HepG2 (cell line): Measurements from ENCODE around the gene NCOA1. TPM values are rescaled to one million over a fixed set of nuclear protein-coding genes. Genes with fewer than 3 reads are reported as not detected.

ENCODE experiments used
- ATAC-seq: fragments of 200-7000 bp; cut with Tn5 transposase; 3 replicates; pipeline ENCODE4 v1.9.1; 2020; ENCODE audit warnings: mild to moderate bottlenecking, moderate library complexity
- BruUV-seq: library from RNA; stranded (reverse); fragments of 400-500 nt; replicated peaks from 2 replicates; lab custom pipeline; 2021; lab: Mats Ljungman, UMichigan
- CTCF ChIA-PET: fragments of 300-600 bp; formaldehyde crosslinking; extraction: SDS; loops from one replicate; lab custom pipeline; 2021; ENCODE audit warnings: low total read pairs, inconsistent platforms, low intra/inter-chr PET ratio; lab: Yijun Ruan, JAX
- POLR2A ChIA-PET: fragments of 350-600 bp; sonication (Branson Sonifier 250); formaldehyde crosslinking; loops from one replicate; lab custom pipeline; 2020; ENCODE audit warnings: antibody characterized with exemption, inconsistent platforms; lab: Yijun Ruan, JAX
- DNase-seq: peaks from one replicate; pipeline ENCODE4 v3.0.0-alpha.2; 2015; ENCODE audit warnings: low spot score
- FAIRE-seq: peaks from 3 replicates; lab custom pipeline; 2011; peaks lifted over from hg19 to GRCh38; lab: Jason Lieb, UNC
- H2AFZ ChIP-seq: one replicate; pipeline ENCODE4 v1.6.1; 2011; ENCODE audit warnings: low read length, inconsistent platforms
- H3K27ac ChIP-seq: fragments of 300-600 bp; 3 replicates; pipeline ENCODE4 v1.8.0; 2011; ENCODE audit warnings: mixed run types, mild to moderate bottlenecking, mixed read lengths, low read length, inconsistent platforms; ENCODE audit not compliant: insufficient read depth; ENCODE audit errors: extremely low read length
- H3K27me3 ChIP-seq, 2 experiments: fragments of 200-600 bp in 1 of 2; 2 replicates in 1 of 2; 3 replicates in 1 of 2; pipeline versions ENCODE4 v1.6.0 to v1.8.0; 2011; ENCODE audit warnings: low read length in 2 of 2, mild to moderate bottlenecking in 2 of 2, moderate library complexity in 2 of 2, inconsistent platforms in 1 of 2; ENCODE audit not compliant: insufficient read depth in 2 of 2, control insufficient read depth in 1 of 2
- H3K36me3 ChIP-seq, 2 experiments: fragments of 200-600 bp in 1 of 2; replicated peaks in 1 of 2; 2 replicates in 1 of 2; 3 replicates in 1 of 2; pipeline versions ENCODE4 v1.5.1 to v1.8.0; 2011; ENCODE audit warnings: low read length in 2 of 2, inconsistent platforms in 1 of 2; ENCODE audit not compliant: insufficient read depth in 2 of 2, control insufficient read depth in 1 of 2
- H3K4me1 ChIP-seq: 2 replicates; pipeline ENCODE4 v1.5.1; 2012; ENCODE audit warnings: low read length, inconsistent platforms; ENCODE audit not compliant: insufficient read depth
- H3K4me2 ChIP-seq: 2 replicates; pipeline ENCODE4 v1.6.0; 2011; ENCODE audit warnings: low read depth, low read length, inconsistent platforms
- H3K4me3 ChIP-seq, 3 experiments: fragments of 200-600 bp in 1 of 3; sonication (generic), shearing (Covaris generic) in 1 of 3; replicated peaks in 1 of 3; 2 replicates each; pipeline ENCODE4 v1.5.1; 2011 to 2016; ENCODE audit warnings: low read length in 3 of 3, inconsistent platforms in 2 of 3, low read depth in 2 of 3, mild to moderate bottlenecking in 2 of 3, control low read depth in 1 of 3, mixed read lengths in 1 of 3; ENCODE audit not compliant: insufficient read depth in 1 of 3
- H3K79me2 ChIP-seq: one replicate; pipeline ENCODE4 v1.6.1; 2011; ENCODE audit warnings: low read length, inconsistent platforms; ENCODE audit not compliant: insufficient read depth
- H3K9ac ChIP-seq: 2 replicates; pipeline ENCODE4 v1.6.0; 2011; ENCODE audit warnings: mild to moderate bottlenecking, low read depth, low read length, inconsistent platforms; ENCODE audit not compliant: insufficient read depth
- H3K9me3 ChIP-seq: 2 replicates; pipeline ENCODE4 v1.5.1; 2012; ENCODE audit warnings: mild to moderate bottlenecking, low read length
- H4K20me1 ChIP-seq: 2 replicates; pipeline ENCODE4 v1.6.0; 2011; ENCODE audit warnings: inconsistent platforms, mild to moderate bottlenecking, low read length, moderate library complexity; ENCODE audit not compliant: insufficient read depth
- ERF ChIP-seq: IDR thresholded peaks from 2 replicates; pipeline ENCODE4 v1.6.1; 2018; ENCODE audit warnings: missing biosample characterization, missing genetic modification reagents
- ESRRA ChIP-seq: sonication (generic); formaldehyde crosslinking; IDR thresholded peaks from 2 replicates; pipeline ENCODE4 v1.5.1; 2020; ENCODE audit warnings: mild to moderate bottlenecking, low read depth, missing genetic modification reagents
- HOXA5 ChIP-seq: sonication (generic); formaldehyde crosslinking; IDR thresholded peaks from 2 replicates; pipeline ENCODE4 v1.4.0; 2020; ENCODE audit warnings: missing genetic modification reagents
- KLF15 ChIP-seq: sonication (generic); formaldehyde crosslinking; IDR thresholded peaks from 2 replicates; pipeline ENCODE4 v1.8.1; 2023; ENCODE audit warnings: borderline replicate concordance, mild to moderate bottlenecking, inconsistent platforms, missing genetic modification reagents, mixed read lengths
- NCOA5 ChIP-seq: sonication (generic); formaldehyde crosslinking; IDR thresholded peaks from 2 replicates; pipeline ENCODE4 v1.4.0; 2020; ENCODE audit warnings: missing genetic modification reagents
- RELA ChIP-seq: sonication (generic); formaldehyde crosslinking; IDR thresholded peaks from 2 replicates; pipeline ENCODE4 v1.4.0; 2020; ENCODE audit warnings: missing genetic modification reagents
- RFXAP ChIP-seq: sonication (generic); formaldehyde crosslinking; IDR thresholded peaks from 2 replicates; pipeline ENCODE4 v1.4.0; 2020; ENCODE audit warnings: missing genetic modification reagents, borderline replicate concordance
- SNAI1 ChIP-seq: sonication (generic); formaldehyde crosslinking; IDR thresholded peaks from 2 replicates; pipeline ENCODE4 v1.5.0; 2020; ENCODE audit warnings: mild to moderate bottlenecking, missing genetic modification reagents, borderline replicate concordance
- ZNF296 ChIP-seq: sonication (generic); formaldehyde crosslinking; conservative IDR thresholded peaks from 2 replicates; pipeline ENCODE4 v1.5.0; 2020; ENCODE audit warnings: mild to moderate bottlenecking, missing genetic modification reagents
- ZNF317 ChIP-seq: sonication (generic); formaldehyde crosslinking; IDR thresholded peaks from 2 replicates; pipeline ENCODE4 v1.5.0; 2020; ENCODE audit warnings: mild to moderate bottlenecking, missing genetic modification reagents
- ZNF44 ChIP-seq: sonication (generic); formaldehyde crosslinking; IDR thresholded peaks from 2 replicates; pipeline ENCODE4 v1.5.1; 2020; ENCODE audit warnings: mild to moderate bottlenecking, missing genetic modification reagents
- ZNF674 ChIP-seq: sonication (generic); formaldehyde crosslinking; IDR thresholded peaks from 2 replicates; pipeline ENCODE4 v1.5.0; 2020; ENCODE audit warnings: low read depth, mild to moderate bottlenecking, missing genetic modification reagents
- ZNF749 ChIP-seq: sonication (generic); formaldehyde crosslinking; IDR thresholded peaks from 2 replicates; pipeline ENCODE4 v1.8.0; 2022; ENCODE audit warnings: mild to moderate bottlenecking, missing genetic modification reagents, moderate library complexity, borderline replicate concordance
- ZNF780A ChIP-seq: sonication (generic); formaldehyde crosslinking; IDR thresholded peaks from 2 replicates; pipeline ENCODE4 v1.8.0; 2022; ENCODE audit warnings: mild to moderate bottlenecking, missing genetic modification reagents, moderate library complexity
- ZNF782 ChIP-seq: sonication (generic); formaldehyde crosslinking; IDR thresholded peaks from 2 replicates; pipeline ENCODE4 v1.4.0; 2020; ENCODE audit warnings: missing genetic modification reagents, mild to moderate bottlenecking, borderline replicate concordance
- ZSCAN29 ChIP-seq: sonication (generic); formaldehyde crosslinking; conservative IDR thresholded peaks from 2 replicates; pipeline ENCODE4 v1.4.0; 2020; ENCODE audit warnings: mild to moderate bottlenecking, missing genetic modification reagents
- WGBS: methylation state at CpG from one replicate; pipeline ENCODE4 v1.1.6; 2017; ENCODE audit warnings: low lambda C conversion rate; 5-methylcytosine and 5-hydroxymethylcytosine counted together
- in situ Hi-C: cut with HindIII; loops from 2 replicates; pipeline ENCODE4 v1.10.0; 2017; ENCODE audit warnings: low pct_unique_long_range_greater_than_20kb; ENCODE audit not compliant: extremely low pct_ligation_motif_present
- intact Hi-C: fragments of 100-400 bp; cut with micrococcal nuclease; formaldehyde crosslinking; loops from one replicate; pipeline ENCODE4 v1.10.0; 2022; ENCODE audit not compliant: unreplicated experiment
- polyA plus RNA-seq, 8 experiments: library from polyadenylated mRNA; depleted of rRNA in 3 of 8; stranded (reverse) in 7 of 8; unstranded in 1 of 8; fragments of >200 nt; fragmentation: Illumina TruSeq in 4 of 8; extraction: Trizol in 4 of 8; gene quantifications; 2 replicates each; pipeline versions ENCODE4 v1.2.1 to v1.2.3, GENCODE V29; 2011 to 2016; ENCODE audit warnings: low read depth in 4 of 8, missing spikeins in 1 of 8, mixed read lengths in 1 of 8; ENCODE audit not compliant: insufficient read depth in 1 of 8
- total RNA-seq, 5 experiments: library from RNA; depleted of rRNA; stranded (reverse); fragments of >200 nt; fragmentation: Illumina TruSeq; extraction: Trizol; gene quantifications; 2 replicates each; pipeline ENCODE4 v1.2.3, GENCODE V29; 2016; ENCODE audit warnings: low read depth in 1 of 5
- TF ChIP-seq, protein P1 (sequence below): sonication (generic); formaldehyde crosslinking; IDR thresholded peaks from 2 replicates; pipeline ENCODE4 v1.4.0; 2020; ENCODE audit warnings: low read depth, mild to moderate bottlenecking, missing genetic modification reagents
- TF ChIP-seq, protein P2 (sequence below): sonication (generic); formaldehyde crosslinking; IDR thresholded peaks from 2 replicates; pipeline ENCODE4 v1.4.0; 2020; ENCODE audit warnings: missing genetic modification reagents, borderline replicate concordance
- TF ChIP-seq, protein P3 (sequence below): sonication (generic); formaldehyde crosslinking; IDR thresholded peaks from 2 replicates; pipeline ENCODE4 v1.9.0; 2021; ENCODE audit warnings: missing genetic modification reagents, mild to moderate bottlenecking, borderline replicate concordance

The NCOA1 gene
- total and polyA plus RNA-seq, 2 of the 13 experiments (the other 11 are each of a cell fraction or from before 2014, with no cell fraction given): 10.0 to 10.4 TPM

DNA sequence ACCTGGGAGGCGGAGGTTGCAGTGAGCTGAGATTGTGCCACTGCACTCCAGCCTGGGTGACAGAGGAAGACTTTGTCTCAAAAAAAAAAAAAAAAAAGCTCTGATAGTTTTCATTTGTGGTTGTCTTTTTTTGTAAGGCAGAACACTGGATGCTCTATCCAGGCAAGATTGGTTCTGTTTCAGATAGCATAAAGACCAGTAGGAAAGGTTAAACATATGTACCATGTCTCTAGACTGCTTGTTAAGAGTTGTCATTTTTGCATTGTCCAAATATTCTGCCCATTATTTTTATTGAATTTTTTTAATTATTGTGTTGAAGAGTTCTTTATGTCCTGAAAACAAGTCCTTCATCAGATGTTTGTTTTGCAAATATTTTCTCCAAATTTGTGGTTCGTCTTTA lies 60.0 kb downstream of the NCOA1 start:
- 88% methylated on average over 2 of the region's 2 CpGs for WGBS
- H3K27me3 ChIP-seq: no peaks in the 10 kb centered on the region
- H4K20me1 ChIP-seq: no peaks in the 10 kb centered on the region
- intact Hi-C loops: no loop called here
- no peak for ATAC-seq
- no peak overlapping the region for H3K4me2 ChIP-seq
- H3K36me3 ChIP-seq: no peaks in the 10 kb centered on the region
- H3K4me1 ChIP-seq: no peaks in the 10 kb centered on the region
- 0 out of 2 replicates have a peak, but pooled peaks cover 7% of the 10 kb centered on the region for H3K9me3 ChIP-seq
- H3K27ac ChIP-seq: no peak overlapping the region
- CTCF ChIA-PET: no interaction called here
- no peak for DNase-seq
- H2AFZ ChIP-seq: no peak overlapping the region
- in situ Hi-C loops: no loop called here
- POLR2A ChIA-PET: no interaction called here
- no peak for FAIRE-seq
- no peak overlapping the region for H3K4me3 ChIP-seq
- BruUV-seq: no TSS peak
- H3K79me2 ChIP-seq: no peaks in the 10 kb centered on the region
- TF ChIP-seq, protein P1, sequence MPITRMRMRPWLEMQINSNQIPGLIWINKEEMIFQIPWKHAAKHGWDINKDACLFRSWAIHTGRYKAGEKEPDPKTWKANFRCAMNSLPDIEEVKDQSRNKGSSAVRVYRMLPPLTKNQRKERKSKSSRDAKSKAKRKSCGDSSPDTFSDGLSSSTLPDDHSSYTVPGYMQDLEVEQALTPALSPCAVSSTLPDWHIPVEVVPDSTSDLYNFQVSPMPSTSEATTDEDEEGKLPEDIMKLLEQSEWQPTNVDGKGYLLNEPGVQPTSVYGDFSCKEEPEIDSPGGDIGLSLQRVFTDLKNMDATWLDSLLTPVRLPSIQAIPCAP (CRISPR knock-in tag): no peak
- TF ChIP-seq RELA (CRISPR knock-in tag): no peak
- no peak for TF ChIP-seq HOXA5 (CRISPR knock-in tag)
- no peak for TF ChIP-seq ZNF782 (CRISPR knock-in tag)
- TF ChIP-seq NCOA5 (CRISPR knock-in tag): no peak
- TF ChIP-seq ESRRA (CRISPR knock-in tag): no peak
- TF ChIP-seq ZNF317: no peak
- TF ChIP-seq ZNF674: no peak
- no peak for TF ChIP-seq ZNF44 (CRISPR knock-in tag)
- no peak for TF ChIP-seq ZSCAN29
- no peak for TF ChIP-seq RFXAP (CRISPR knock-in tag)
- no peak for TF ChIP-seq KLF15 (CRISPR knock-in tag)
- no peak for TF ChIP-seq ERF (CRISPR knock-in tag)
- TF ChIP-seq ZNF780A (CRISPR knock-in tag): no peak
- TF ChIP-seq, protein P2, sequence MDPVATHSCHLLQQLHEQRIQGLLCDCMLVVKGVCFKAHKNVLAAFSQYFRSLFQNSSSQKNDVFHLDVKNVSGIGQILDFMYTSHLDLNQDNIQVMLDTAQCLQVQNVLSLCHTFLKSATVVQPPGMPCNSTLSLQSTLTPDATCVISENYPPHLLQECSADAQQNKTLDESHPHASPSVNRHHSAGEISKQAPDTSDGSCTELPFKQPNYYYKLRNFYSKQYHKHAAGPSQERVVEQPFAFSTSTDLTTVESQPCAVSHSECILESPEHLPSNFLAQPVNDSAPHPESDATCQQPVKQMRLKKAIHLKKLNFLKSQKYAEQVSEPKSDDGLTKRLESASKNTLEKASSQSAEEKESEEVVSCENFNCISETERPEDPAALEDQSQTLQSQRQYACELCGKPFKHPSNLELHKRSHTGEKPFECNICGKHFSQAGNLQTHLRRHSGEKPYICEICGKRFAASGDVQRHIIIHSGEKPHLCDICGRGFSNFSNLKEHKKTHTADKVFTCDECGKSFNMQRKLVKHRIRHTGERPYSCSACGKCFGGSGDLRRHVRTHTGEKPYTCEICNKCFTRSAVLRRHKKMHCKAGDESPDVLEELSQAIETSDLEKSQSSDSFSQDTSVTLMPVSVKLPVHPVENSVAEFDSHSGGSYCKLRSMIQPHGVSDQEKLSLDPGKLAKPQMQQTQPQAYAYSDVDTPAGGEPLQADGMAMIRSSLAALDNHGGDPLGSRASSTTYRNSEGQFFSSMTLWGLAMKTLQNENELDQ (CRISPR knock-in tag): no peak
- TF ChIP-seq, protein P3, sequence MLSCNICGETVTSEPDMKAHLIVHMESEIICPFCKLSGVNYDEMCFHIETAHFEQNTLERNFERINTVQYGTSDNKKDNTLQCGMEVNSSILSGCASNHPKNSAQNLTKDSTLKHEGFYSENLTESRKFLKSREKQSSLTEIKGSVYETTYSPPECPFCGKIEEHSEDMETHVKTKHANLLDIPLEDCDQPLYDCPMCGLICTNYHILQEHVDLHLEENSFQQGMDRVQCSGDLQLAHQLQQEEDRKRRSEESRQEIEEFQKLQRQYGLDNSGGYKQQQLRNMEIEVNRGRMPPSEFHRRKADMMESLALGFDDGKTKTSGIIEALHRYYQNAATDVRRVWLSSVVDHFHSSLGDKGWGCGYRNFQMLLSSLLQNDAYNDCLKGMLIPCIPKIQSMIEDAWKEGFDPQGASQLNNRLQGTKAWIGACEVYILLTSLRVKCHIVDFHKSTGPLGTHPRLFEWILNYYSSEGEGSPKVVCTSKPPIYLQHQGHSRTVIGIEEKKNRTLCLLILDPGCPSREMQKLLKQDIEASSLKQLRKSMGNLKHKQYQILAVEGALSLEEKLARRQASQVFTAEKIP: no peak
- TF ChIP-seq ZNF296 (CRISPR knock-in tag): no peak
- TF ChIP-seq ZNF749: no peak
- no peak for TF ChIP-seq SNAI1 (CRISPR knock-in tag)
- TF ChIP-seq, all 625 proteins: peak for 0
- H3K9ac ChIP-seq: no peak overlapping the region
